Measurements from ENCODE around the gene HES6. TPM values are rescaled to one million over a fixed set of nuclear protein-coding genes. Genes with fewer than 3 reads are reported as not detected.

Gene HES6
- total and polyA plus RNA-seq, 9 donors = 0.33 to 12.4 (median 2.0) TPM

DNA sequence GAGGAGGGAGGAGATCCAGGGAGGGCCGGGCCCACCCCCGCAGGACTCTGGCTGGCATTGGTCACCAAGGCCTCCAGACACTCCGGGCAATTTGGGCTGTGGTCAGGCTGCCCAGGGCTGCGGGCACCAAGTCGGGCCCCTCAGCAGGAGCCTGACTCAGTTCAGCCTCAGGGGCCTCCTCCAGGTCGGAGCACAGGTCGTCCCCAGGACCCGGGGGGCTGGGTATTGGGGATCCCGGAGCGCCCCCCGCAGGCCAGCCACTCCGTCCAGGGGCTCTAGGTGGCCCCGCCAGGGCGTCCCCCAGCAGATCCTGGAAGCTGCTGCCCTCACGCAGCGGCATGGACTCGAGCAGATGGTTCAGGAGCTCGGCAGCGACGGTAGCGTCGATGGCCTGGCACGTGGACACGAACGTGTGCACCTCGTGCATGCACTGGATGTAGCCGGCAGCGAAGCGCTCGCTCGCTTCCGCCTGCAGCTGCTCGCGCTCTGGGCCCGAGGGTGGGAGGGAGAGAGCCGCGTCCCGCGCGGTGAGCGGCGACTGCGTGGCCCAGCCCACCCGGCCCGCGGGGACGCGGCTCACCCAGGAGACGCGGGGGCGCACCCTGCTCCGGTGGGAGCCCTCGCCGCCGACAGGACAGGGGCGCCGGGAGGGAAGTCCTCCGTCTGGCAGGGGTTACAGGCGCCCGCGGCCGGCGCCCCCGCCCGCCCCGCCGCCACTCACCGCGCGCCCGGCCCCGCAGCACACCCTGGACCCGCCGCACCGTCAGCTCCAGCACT lies 884 bp downstream of the HES6 start:
- intact Hi-C loops (cut with DNase I) = no loop called here
- 13 to 29% (median 15%) methylated on average over 24 to 75 of the region's 75 CpGs for WGBS, 3 donors
- Histone ChIP-seq H3K27me3 (no peaks in the 10 kb centered on the region), H3K27ac (no peak overlapping the region), H3K9me3 (no peaks in the 10 kb centered on the region), H3K4me1 (ENCODE audit: insufficient read depth) (peaks cover 6% of the 10 kb centered on the region), H3K4me3 (peak overlapping the region; percentile 50), H3K36me3 (no peaks in the 10 kb centered on the region)
- peak in 1 of 5 donors; percentile 52 for DNase-seq
- no peak for TF ChIP-seq EP300 (IDR thresholded peaks at IDR 0.05)

DNA sequence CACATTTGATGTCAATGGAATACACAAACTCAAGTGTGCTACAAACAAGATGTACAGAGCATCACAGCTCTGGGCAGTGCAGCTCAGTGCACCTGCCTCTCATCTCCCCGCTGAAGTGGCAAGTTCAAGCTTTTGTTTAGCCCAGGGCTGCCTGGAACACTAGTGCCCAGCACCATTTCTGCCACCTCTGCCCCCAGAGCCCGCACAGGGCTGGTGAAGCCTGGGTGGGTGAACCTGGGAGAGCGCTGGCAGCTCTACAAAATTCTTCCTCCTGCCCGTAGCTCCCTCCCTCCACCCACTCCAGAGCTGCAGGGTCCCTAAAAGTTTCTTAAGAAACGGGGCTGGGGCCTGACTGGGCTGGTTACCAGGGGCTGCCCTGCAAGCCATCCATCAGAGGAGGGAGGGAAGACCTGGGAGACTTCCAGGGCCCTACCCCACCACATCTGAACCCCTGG lies 1.5 kb downstream of the HES6 start:
- intact Hi-C loops (cut with DNase I) = no loop called here
- DNase-seq = no peak
- TF ChIP-seq POLR2A (IDR thresholded peaks at IDR 0.05) (no peak), EP300 (IDR thresholded peaks at IDR 0.05) (no peak)
- TF ChIP-seq, protein P1, sequence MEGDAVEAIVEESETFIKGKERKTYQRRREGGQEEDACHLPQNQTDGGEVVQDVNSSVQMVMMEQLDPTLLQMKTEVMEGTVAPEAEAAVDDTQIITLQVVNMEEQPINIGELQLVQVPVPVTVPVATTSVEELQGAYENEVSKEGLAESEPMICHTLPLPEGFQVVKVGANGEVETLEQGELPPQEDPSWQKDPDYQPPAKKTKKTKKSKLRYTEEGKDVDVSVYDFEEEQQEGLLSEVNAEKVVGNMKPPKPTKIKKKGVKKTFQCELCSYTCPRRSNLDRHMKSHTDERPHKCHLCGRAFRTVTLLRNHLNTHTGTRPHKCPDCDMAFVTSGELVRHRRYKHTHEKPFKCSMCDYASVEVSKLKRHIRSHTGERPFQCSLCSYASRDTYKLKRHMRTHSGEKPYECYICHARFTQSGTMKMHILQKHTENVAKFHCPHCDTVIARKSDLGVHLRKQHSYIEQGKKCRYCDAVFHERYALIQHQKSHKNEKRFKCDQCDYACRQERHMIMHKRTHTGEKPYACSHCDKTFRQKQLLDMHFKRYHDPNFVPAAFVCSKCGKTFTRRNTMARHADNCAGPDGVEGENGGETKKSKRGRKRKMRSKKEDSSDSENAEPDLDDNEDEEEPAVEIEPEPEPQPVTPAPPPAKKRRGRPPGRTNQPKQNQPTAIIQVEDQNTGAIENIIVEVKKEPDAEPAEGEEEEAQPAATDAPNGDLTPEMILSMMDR (IDR thresholded peaks at IDR 0.05) = no peak
- no peak overlapping the region for H3K27ac ChIP-seq
- no peaks in the 10 kb centered on the region for H3K36me3 ChIP-seq
- peaks cover 6% of the 10 kb centered on the region for H3K4me1 ChIP-seq (ENCODE audit: insufficient read depth)
- H3K27me3 ChIP-seq = no peaks in the 10 kb centered on the region
- WGBS, 3 donors = 67 to 78% (median 73%) methylated on average over 5 of the region's 5 CpGs
- no peaks in the 10 kb centered on the region for H3K9me3 ChIP-seq
- no peak overlapping the region for H3K4me3 ChIP-seq

DNA sequence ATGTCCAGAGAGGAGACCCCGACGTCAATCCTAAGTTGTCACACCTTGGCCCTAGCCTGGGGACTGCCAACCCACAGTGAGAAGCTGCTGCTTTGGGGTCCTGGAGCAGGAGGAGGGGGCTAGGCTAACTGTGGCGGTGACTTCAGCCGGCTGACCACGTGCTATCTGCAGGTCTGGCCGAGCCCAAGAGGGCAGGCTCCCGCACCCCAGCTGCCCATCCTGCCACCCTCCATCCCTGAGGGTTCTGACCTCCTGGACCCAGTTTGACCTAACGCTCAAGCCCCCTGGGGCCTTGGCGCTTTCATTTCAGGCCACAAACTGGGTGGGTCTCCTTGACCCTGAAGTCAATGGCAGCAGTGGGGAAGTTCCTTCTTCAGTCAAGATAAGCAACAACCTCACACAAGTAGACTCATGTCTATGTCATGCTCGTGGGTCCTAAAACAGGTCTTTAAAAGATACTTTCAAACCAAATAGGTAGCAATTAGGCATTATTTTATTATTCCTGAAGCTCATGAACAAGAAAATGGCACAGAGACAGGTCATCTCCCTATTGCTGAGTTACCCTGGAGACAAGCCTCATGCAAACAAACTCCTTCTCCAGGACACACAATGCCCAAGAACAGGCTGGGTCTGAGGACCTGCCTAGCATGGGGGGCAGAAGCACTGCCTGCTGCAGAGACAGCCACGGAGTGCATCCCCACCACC lies 2.3 kb downstream of the HES6 start:
- DNase-seq = no peak
- H3K9me3 ChIP-seq = no peaks in the 10 kb centered on the region
- TF ChIP-seq, protein P1 (IDR thresholded peaks at IDR 0.05) = no peak
- TF ChIP-seq EP300 (IDR thresholded peaks at IDR 0.05) = no peak
- no peak for TF ChIP-seq POLR2A (IDR thresholded peaks at IDR 0.05)
- H3K27ac ChIP-seq = no peak overlapping the region
- 77 to 86% (median 80%) methylated on average over 11 of the region's 11 CpGs for WGBS, 3 donors
- intact Hi-C loops (cut with DNase I) = no loop called here
- peaks cover 6% of the 10 kb centered on the region for H3K4me1 ChIP-seq (ENCODE audit: insufficient read depth)
- H3K36me3 ChIP-seq = no peaks in the 10 kb centered on the region
- no peak overlapping the region for H3K4me3 ChIP-seq
- H3K27me3 ChIP-seq = no peaks in the 10 kb centered on the region

DNA sequence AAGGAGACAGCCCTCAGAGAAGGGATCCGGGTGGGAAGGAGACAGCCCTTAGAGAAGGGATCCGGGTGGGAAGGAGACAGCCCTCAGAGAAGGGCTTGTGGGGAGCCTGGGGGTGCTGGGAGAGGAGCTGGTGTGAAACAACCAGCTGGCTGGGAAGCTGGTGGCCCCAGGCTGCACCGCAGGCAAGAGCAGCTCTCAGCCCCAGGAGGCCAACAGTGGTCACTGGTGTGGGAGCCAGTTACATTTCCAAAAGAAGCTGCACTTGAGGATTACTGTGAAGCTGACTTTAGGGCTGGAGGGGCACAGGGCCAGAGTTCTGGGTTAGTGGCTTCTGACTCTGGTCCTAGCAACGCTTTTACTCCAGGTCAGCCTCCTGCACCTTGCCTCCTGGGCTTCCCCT lies 3.3 kb downstream of the HES6 start:
- WGBS, 3 donors = 82 to 83% (median 83%) methylated on average over 4 of the region's 4 CpGs
- peaks cover 9% of the 10 kb centered on the region for H3K4me1 ChIP-seq (ENCODE audit: insufficient read depth)
- TF ChIP-seq, protein P1 (IDR thresholded peaks at IDR 0.05) = no peak
- TF ChIP-seq POLR2A (IDR thresholded peaks at IDR 0.05) (no peak), EP300 (IDR thresholded peaks at IDR 0.05) (no peak)
- H3K4me3 ChIP-seq = no peak overlapping the region
- H3K36me3 ChIP-seq = no peaks in the 10 kb centered on the region
- H3K27me3 ChIP-seq = no peaks in the 10 kb centered on the region
- no peak for DNase-seq
- intact Hi-C loops (cut with DNase I) = no loop called here
- no peaks in the 10 kb centered on the region for H3K9me3 ChIP-seq
- H3K27ac ChIP-seq = no peak overlapping the region

DNA sequence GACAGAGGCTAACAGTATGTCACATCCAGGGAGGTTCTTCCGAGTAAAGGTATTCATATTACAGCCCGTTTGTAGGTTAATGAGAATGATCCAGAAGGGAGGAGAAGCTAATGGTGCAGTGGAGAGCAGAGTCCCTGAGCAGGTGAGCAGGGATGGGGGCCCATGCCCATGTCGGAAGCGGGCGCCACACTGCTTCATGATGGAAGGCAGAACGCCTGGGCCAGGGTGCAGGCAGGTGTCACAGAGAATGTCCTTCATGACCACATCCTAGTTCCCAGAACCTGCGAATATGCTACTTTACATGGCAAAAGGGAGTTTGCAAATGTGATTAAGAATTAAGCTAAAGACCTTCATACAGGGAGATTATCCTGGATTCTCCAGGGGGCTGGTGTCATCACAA lies 4.0 kb downstream of the HES6 start:
- intact Hi-C loops (cut with DNase I) = no loop called here
- no peak for DNase-seq
- Histone ChIP-seq H3K4me3 (no peak overlapping the region), H3K9me3 (no peaks in the 10 kb centered on the region), H3K4me1 (ENCODE audit: insufficient read depth) (peaks cover 7% of the 10 kb centered on the region), H3K27ac (no peak overlapping the region), H3K36me3 (no peaks in the 10 kb centered on the region), H3K27me3 (no peaks in the 10 kb centered on the region)
- no peak for TF ChIP-seq EP300 (IDR thresholded peaks at IDR 0.05)
- TF ChIP-seq POLR2A (IDR thresholded peaks at IDR 0.05) = no peak
- TF ChIP-seq, protein P1 (IDR thresholded peaks at IDR 0.05) = no peak
- WGBS, 3 donors = 85 to 90% (median 89%) methylated on average over 7 of the region's 7 CpGs
